Erythroblast (primary cell): ENCODE measurements around the gene NXT1.

ENCODE experiments used
- GATA1 ChIP-seq: IDR thresholded peaks from 2 replicates; pipeline ENCODE4 v1.6.1; 2011; ENCODE audit warnings: low read depth, mild to moderate bottlenecking, control low read depth, low read length, moderate library complexity
- POLR2A ChIP-seq: IDR thresholded peaks from 2 replicates; pipeline ENCODE4 v1.6.1; 2011; ENCODE audit warnings: mild to moderate bottlenecking, low read length

- TF ChIP-seq POLR2A (no peak), GATA1 (no peak)
Observed at GRCh38 chr20:23339986-23340385, 10.6 kb upstream of the NXT1 start.
